Erythroblast (primary cell): ENCODE measurements around the gene C16orf74.

Experiments used
- DNase-seq, 2 experiments: peaks; one replicate each; lab custom pipeline; 2025; lab: John Stamatoyannopoulos, UW
- GATA1 ChIP-seq: IDR thresholded peaks from 2 replicates; pipeline ENCODE4 v1.6.1; 2011; ENCODE audit warnings: low read depth, mild to moderate bottlenecking, control low read depth, low read length, moderate library complexity
- POLR2A ChIP-seq: IDR thresholded peaks from 2 replicates; pipeline ENCODE4 v1.6.1; 2011; ENCODE audit warnings: mild to moderate bottlenecking, low read length

Gene C16orf74

DNA sequence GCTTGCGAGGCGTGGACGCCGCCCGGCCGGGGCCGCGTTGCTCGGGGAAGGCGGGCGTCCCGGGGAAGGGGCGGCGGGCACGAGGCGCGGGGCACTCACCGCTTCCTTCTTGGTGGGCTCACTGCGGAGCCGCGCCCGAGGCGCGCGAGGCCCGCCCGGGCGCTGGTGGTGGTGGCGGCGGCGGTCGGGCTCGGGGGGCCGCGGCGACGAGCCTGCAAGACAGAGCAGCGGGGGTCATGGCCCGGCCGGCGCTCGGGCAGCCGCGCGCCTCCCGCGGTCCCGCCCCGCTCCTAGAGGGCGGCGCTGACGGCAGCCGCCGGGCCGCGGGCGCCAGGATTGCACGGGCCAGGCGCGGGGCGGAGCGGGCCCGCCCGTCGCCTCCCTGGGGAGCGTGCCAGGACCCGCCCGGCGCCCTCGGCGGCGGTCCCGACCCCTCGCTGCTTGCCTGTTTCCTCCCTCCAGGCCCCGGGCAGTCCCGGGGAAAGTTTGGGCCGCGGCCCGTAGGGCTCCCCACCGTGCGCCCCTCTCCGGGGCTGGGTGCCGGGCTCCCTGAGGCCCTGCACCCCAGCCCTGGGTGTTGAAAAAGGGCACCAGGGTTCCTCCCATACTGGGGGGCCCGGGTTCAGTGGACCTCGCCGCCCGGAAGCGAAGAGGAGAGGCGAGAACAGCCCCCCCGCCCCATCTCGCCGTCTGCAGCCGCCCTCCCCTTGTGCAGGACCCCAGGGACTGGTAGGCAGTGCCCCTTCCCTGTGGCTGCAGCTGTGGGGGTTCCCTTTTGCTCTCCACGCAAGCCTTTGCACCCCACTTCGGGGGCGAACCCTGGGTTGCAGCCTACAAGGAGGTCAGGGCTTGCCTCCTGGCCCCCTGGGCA lies at the start of gene C16orf74:
Gene C16orf74, minus strand, starts transcription at position 270 of the 871 bp plus-strand sequence. CDS start 15,879 bp downstream, outside the sequence.
- DNase-seq: peak; percentile 48 to 70
- no peak for TF ChIP-seq GATA1
- TF ChIP-seq POLR2A: no peak

DNA sequence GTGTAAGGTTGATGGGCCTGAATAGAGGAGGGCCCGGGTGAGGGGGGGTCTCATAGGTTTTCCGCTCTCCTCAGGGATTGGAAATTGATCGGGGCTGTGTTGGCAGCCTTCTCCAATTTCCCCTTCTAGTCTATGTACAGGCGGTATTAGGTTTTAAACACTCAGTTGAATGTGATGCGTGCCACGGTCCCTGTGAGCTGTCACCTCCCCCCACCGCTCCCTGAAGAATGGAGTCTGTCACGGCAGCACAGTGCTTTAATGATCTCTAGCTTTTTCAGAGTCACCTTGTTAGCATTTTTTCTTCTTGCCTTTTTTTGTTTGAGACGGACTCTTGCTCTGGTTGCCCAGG lies 49.4 kb upstream of the C16orf74 start:
- TF ChIP-seq POLR2A (no peak), GATA1 (no peak)
- peak; percentile 59 to 75 for DNase-seq

DNA sequence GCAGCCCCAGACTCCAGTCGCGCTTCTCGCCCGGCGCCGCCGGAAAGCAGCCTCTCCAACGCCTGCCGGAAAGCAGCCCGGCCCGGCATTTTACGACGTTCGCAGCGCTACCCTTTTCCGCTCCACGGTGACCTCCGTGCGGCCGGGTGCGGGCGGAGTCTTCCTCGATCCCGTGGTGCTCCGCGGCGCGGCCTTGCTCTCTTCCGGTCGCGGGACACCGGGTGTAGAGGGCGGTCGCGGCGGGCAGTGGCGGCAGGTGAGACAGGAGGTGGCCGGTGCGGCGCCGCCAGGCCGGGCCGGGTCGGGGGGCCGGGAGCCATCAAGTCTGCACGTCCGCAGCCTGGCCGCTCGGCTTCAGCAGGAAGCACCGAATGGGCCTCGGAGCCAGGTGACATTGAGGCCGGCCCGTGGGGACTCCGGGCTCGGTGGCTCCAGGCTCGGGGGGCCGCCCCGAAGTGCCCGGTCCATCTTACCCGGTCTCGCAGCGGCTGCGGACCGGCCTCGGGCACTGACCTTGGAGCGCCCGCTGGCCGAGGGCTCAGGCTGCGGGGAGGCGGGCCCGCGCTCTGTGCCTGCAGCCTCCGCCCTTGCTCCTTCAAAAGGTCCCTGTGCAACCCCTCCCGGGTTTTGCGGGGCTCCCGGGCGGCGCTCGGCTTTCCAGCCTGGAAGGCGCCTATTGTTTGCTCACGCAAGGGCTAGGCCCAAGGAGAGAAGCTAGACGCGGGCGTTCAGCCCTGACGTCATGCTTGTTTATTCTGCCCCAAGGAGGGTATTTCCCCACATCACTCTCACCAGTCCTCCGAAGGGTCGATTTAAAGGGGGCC lies 48.8 kb upstream of the C16orf74 start, which contains the start of the genes COX4I1 and EMC8:
Gene COX4I1, plus strand, starts transcription at position 199 of the 824 bp plus-strand sequence. CDS start 1,511 bp downstream, outside the sequence.
Gene EMC8, minus strand, starts transcription at position 48 of the 824 bp plus-strand sequence. CDS start 249 bp downstream, outside the sequence.
- DNase-seq: peak; percentile 95 to 96

DNA sequence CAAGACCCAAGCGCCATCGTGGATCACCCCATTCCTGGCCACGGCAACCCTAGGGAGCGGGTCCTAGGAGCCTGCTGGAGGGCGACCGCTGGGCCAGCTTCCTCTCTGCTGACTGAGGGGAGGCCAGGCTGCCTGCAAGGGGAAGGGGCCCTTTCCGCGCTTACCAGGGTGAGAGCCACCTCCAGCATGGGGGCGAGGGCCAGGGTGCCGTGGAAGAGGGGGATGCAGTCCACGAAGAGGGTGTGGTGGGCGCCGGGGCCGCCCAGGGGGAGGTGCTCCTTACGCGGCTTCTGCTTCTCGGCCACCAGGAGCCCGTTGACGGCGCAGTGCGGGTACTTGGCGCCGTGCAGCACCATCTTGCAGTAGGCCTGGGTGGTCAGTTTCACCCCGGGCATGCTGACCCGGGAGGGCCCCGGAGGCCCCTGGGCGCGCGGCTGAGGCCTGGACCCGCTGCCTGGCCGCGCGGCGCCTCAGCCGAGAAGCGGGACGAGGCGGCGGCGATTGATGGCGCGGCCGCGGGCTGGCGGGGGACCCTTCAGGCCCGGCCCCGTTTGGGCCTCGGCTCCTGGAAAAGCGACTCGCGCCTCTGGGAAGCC lies 48.1 kb upstream of the C16orf74 start:
- TF ChIP-seq POLR2A: no peak
- no peak for TF ChIP-seq GATA1
- DNase-seq: peak; percentile 78 to 81

More for the DNA sequence above, 48.8 kb upstream of the C16orf74 start, which contains the start of the genes COX4I1 and EMC8:
- TF ChIP-seq POLR2A: peak; percentile 79
- TF ChIP-seq GATA1: no peak

DNA sequence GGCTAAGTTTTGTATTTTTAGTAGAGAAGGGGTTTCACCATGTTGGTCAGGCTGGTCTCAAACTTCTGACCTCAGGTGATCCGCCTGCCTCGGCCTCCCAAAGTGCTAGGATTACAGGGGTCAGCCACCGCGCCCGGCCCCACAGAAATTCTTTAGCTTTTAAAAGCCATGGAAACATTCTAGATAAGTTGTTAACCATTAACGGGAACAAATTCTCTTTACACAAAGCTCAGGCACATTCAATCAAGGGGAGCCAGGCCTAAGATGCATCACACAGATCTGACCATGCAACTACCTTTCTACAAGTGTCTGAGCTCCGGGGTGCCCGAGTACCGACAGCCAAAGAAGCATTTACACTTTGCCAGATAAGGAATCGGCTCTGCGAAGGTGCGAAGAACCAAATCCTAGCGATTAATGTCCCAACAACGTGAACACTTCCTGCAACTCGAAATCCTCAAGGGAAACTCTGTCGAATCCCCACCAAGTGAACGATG lies 47.4 kb upstream of the C16orf74 start:
- DNase-seq: peak; percentile 41 to 56
- TF ChIP-seq POLR2A (no peak), GATA1 (no peak)

DNA sequence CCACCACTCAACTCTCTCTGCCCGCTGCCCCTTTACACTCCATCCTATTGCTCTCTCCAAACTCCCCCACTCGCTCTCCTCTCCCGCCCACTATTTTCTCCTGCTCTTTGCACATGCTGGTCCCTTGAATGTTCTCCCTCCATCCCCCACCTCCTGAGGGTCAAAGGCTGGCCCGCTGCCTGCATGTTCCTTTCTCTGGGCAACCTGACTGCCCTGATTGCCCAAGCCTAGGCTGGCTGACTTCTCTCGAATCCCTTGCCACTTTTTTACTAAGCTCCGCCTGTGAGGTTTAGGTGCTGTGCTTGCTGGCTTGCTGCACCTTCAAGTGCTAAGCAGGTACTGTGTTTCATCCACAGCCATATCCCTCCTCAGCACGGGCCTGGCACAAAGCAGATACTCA lies 45.7 kb upstream of the C16orf74 start:
- TF ChIP-seq GATA1 (no peak), POLR2A (no peak)
- DNase-seq: no peak

DNA sequence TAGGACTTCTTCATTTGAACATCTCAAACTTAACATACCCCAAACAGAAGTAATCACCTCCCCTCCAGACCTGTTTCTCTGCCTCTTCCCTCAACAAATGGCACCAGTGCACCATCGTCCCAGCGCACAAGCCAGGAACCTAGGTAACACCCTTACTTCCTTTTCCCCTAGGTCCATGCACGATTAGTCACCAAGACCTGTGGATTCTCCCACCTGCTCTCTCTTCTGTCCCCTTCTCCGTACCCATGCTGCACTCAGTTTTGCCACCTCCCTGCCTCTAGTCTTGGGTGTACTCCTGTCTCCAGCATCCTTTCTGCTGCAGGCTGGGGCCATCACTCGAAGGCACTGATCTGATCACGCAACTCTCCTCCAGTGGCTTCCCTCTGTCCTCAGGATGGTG lies 45.3 kb upstream of the C16orf74 start:
- TF ChIP-seq GATA1 (no peak), POLR2A (no peak)
- DNase-seq: no peak

DNA sequence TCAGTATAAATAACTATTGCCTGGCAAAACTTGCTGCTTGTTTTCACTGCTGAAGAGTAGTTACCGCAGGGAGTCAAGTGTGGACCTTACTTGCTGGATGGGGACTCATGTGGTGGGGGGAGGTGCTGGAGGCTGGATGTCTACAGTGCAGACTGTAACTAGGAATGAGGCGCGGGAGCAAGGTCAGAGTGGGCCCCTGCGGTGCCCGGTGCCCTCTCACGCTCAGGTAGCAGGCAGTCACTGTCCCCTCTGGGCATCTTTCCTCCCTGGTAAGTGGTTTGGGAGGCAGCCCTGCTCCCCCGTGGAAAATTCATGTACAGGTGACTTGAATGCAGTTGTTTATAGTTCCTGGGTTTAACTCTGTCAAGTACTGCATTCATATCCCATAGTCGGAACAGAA lies 43.8 kb upstream of the C16orf74 start:
- DNase-seq: no peak
- TF ChIP-seq POLR2A: no peak
- TF ChIP-seq GATA1: no peak

DNA sequence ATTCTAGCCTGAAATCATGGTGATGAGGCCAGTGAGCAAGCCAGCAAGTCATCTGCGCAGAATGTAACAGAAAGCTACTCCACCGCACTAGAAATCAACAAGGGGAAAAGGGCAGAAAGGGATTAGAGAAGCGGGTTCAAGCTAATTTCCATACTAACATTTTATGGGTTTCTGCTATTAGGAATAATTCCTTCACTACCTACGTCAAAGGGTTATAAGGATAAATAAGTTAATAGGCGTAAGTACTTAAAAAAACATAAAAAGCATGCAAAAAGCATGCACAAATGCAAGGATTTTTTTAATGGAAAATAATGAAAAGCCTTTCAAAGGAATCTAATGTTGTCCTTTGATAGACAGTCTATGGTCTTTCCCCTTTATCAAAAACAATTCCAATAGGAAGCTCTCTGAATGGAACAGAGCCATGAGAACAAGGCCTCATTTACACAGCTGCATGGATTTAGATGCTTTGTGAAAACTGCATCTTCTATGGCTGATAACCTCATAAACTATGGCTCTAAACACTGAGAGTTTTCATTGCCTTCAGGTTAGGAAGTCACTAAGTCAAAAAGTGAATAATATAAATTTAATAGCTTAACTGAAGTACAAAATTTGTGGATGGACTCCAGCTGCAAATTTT lies 42.9 kb upstream of the C16orf74 start:
- no peak for DNase-seq
- no peak for TF ChIP-seq GATA1
- TF ChIP-seq POLR2A: no peak

DNA sequence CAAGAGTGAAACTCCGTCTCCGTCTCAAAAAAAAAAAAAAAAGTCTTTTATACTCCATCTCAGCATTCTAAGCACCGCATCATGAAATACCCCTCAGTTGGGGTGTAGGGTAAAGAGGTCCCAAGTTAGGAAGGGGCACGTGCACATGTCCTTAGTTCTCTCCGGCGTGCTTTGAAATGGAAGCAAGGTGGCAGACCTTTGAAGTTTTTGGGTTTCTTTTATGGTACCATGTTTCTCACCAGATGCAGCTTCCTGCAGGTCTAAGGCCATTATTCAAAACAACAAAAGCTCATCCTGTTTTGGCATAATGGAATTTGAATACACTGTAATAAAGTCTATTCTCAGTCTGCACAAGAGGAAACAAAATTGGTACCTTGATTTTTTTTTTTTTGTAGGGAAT lies 38.9 kb upstream of the C16orf74 start:
- TF ChIP-seq GATA1 (no peak), POLR2A (no peak)
- no peak for DNase-seq

DNA sequence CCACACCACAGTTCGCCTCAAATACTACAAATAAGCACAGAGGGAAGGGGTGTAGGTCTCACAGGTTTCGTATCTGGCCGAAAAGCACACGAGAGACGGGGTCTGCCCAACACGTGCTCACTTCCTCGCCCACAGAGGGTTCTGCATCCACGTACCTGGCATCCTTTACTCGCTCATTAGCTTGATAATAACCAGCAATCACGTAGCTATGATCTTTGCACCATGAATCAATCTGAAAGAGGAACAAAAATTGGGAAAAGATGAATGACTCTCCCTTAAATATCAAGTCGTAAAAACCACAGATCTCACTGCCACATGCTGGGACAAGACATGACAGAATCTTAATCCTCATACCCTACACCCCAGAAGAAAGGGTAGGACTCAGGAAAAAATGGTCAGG lies 37.9 kb upstream of the C16orf74 start:
- TF ChIP-seq POLR2A (no peak), GATA1 (no peak)
- DNase-seq: no peak

DNA sequence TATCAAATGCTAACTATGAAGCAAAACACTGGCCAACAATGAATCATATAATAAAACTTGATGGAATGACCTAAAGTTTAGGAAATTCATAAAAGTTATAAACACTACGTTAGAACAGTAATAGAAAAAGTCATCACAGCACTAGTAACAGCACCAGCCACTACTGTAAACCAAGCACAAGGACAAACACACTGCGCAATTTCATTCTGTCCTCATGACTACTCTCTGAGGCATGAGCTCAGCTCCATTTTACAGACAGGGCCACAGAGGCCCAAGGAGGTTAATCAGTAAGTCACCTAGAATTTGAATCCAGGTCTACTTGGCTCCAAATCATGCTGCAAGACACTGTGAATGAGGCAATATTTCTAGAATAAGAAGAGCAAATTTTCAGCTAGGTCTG lies 35.0 kb upstream of the C16orf74 start:
- DNase-seq: no peak
- no peak for TF ChIP-seq POLR2A
- TF ChIP-seq GATA1: no peak

DNA sequence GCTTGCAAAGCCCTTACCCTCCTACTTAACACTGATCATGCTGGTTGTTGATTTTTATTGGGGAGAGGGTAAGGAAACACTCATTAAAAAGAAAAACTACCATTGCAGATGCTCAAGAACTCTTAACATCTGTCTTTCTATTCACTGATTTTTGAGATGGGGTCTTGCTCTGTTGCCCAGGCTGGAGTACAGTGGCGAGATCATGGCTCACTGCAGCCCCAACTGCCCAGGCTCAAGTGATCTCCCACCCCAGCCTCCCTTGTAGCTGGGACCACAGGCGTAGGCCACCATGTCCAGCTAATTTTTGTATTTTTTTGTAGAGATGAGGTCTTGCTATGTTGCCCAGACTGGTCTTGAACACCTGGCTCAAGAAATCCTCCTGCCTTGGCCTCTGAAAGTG lies 33.9 kb upstream of the C16orf74 start:
- DNase-seq: no peak
- TF ChIP-seq GATA1 (no peak), POLR2A (no peak)

DNA sequence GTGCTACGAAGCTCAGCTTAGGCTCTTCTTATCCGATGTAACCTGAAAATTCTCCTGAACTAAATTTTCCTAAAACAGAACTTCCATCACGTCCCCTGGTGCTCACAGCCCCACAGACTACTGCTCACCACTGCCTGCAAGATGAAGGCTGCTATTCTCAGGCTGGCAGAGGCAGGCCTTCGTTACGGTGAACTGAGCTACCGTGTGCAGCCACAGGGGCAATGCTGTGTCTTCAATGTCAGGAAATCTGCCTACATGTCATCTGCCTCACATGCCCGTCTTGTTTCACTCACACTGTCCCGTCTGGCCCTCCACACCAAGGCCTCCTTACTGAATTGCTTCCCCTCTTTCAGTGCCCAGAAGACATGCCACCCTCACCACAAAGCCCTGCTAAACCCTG lies 32.5 kb upstream of the C16orf74 start:
- DNase-seq: no peak
- TF ChIP-seq POLR2A (no peak), GATA1 (no peak)
